Lung (tissue), 12 donors: ENCODE measurements around the gene OTUD3. TPM values are rescaled to one million over a fixed set of nuclear protein-coding genes. Genes with fewer than 3 reads are reported as not detected.

Experiments used
- ATAC-seq: fragments of 200-7000 bp; cut with Tn5 transposase; one replicate; pipeline ENCODE4 v1.9.1; 2020; ENCODE audit warnings: moderate number of reproducible peaks; ENCODE audit not compliant: insufficient read depth, low FRiP score
- DNase-seq, 3 donors: peaks; one replicate each; pipeline ENCODE4 v3.0.0-alpha.2; 2013 to 2017
- H3K27ac ChIP-seq, 2 donors: one replicate each; pipeline ENCODE4 v1.5.1; 2013; ENCODE audit warnings: mild to moderate bottlenecking in 2 of 2, moderate library complexity in 2 of 2, control low read depth in 1 of 2, inconsistent platforms in 1 of 2, low read depth in 1 of 2, low read length in 1 of 2
- H3K27me3 ChIP-seq, 3 donors: one replicate each; pipeline ENCODE4 v1.5.1; 2013; ENCODE audit warnings: low read length in 2 of 3; ENCODE audit not compliant: control insufficient read depth in 3 of 3, insufficient read depth in 3 of 3
- H3K36me3 ChIP-seq, 4 donors: one replicate each; pipeline ENCODE4 v1.5.1; 2013; ENCODE audit warnings: low read length in 4 of 4, mild to moderate bottlenecking in 1 of 4, moderate library complexity in 1 of 4; ENCODE audit not compliant: control insufficient read depth in 4 of 4, insufficient read depth in 4 of 4
- H3K4me1 ChIP-seq, 5 donors: one replicate each; pipeline ENCODE4 v1.5.1; 2013; ENCODE audit warnings: low read length in 5 of 5, mild to moderate bottlenecking in 2 of 5, moderate library complexity in 1 of 5; ENCODE audit not compliant: control insufficient read depth in 5 of 5, insufficient read depth in 5 of 5
- H3K4me3 ChIP-seq: one replicate; pipeline ENCODE4 v1.5.1; 2013; ENCODE audit warnings: mild to moderate bottlenecking, control low read depth, moderate library complexity
- H3K9ac ChIP-seq, 2 donors: one replicate each; pipeline ENCODE4 v1.5.1; 2013; ENCODE audit warnings: low read length in 2 of 2, control low read depth in 1 of 2; ENCODE audit not compliant: insufficient read depth in 1 of 2
- H3K9me3 ChIP-seq, 4 donors: one replicate each; pipeline ENCODE4 v1.5.1; 2013; ENCODE audit warnings: low read length in 3 of 4, mild to moderate bottlenecking in 1 of 4, moderate library complexity in 1 of 4; ENCODE audit not compliant: control insufficient read depth in 4 of 4, insufficient read depth in 3 of 4
- WGBS, 2 donors: extraction: QIAGEN DNeasy Blood & Tissue Kit; methylation state at CpG; one replicate each; pipeline ENCODE4 v1.1.7; 2013; 5-methylcytosine and 5-hydroxymethylcytosine counted together
- polyA plus RNA-seq, 2 donors: library from polyadenylated mRNA; stranded (reverse); fragments of 200-250 nt; gene quantifications; one replicate each; pipeline ENCODE4 v1.2.1, GENCODE V29; 2013
- total RNA-seq, 2 donors: library from RNA; depleted of rRNA in 1 of 2; stranded (reverse); fragments of >200 nt in 1 of 2; gene quantifications; one replicate each; pipeline ENCODE4 v1.2.1, GENCODE V29; 2014 to 2021
- TF ChIP-seq, protein P1 (sequence below): IDR thresholded peaks from 2 replicates; pipeline ENCODE4 v1.5.1; 2012; ENCODE audit warnings: mild to moderate bottlenecking; ENCODE audit errors: control extremely low read depth, extremely low read depth
- donor health status: control.
- donor health status: control.
- donor health status: Bipolar disorder and iron deficiency.
- donor health status: healthy.
- donor health status: DM: yes; HTN: yes; CAD: no.

OTUD3 gene
- total and polyA plus RNA-seq, 4 donors, result 1.7 to 8.6 (median 6.7) TPM

DNA sequence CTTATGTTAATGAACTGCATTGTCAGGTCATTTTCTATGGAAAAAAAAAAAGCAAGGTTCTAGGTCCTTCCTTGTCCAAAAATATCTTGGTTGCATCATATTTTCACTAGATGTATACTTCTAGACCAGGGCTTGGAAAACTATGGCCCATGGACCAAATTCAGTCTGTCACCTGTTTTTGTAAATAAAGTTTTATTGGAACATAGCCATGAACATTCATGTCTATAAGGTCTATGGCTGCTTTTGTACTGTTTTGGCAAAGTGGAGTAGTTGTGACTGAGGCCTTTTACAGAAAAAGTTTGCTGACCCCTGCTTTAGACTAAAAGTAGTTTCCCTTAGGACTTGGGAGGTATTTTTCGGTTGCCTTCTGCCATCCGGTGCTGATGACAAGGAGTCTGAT lies 60.5 kb downstream of the OTUD3 start:
- Histone ChIP-seq H3K27me3 (peaks cover 0 to 10% (median 0%) of the 10 kb centered on the region in 3 donors), H3K27ac (no peak overlapping the region), H3K4me3 (no peak overlapping the region), H3K9me3 (no peaks in the 10 kb centered on the region), H3K4me1 (peaks cover 0 to 17% (median 5%) of the 10 kb centered on the region in 5 donors), H3K9ac (no peak overlapping the region), H3K36me3 (no peaks in the 10 kb centered on the region)
- ATAC-seq (no peak), DNase-seq (no peak)
- WGBS, 2 donors, result 93 to 100% methylated on average over 2 of the region's 2 CpGs
- TF ChIP-seq, protein P1, sequence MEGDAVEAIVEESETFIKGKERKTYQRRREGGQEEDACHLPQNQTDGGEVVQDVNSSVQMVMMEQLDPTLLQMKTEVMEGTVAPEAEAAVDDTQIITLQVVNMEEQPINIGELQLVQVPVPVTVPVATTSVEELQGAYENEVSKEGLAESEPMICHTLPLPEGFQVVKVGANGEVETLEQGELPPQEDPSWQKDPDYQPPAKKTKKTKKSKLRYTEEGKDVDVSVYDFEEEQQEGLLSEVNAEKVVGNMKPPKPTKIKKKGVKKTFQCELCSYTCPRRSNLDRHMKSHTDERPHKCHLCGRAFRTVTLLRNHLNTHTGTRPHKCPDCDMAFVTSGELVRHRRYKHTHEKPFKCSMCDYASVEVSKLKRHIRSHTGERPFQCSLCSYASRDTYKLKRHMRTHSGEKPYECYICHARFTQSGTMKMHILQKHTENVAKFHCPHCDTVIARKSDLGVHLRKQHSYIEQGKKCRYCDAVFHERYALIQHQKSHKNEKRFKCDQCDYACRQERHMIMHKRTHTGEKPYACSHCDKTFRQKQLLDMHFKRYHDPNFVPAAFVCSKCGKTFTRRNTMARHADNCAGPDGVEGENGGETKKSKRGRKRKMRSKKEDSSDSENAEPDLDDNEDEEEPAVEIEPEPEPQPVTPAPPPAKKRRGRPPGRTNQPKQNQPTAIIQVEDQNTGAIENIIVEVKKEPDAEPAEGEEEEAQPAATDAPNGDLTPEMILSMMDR, result no peak

DNA sequence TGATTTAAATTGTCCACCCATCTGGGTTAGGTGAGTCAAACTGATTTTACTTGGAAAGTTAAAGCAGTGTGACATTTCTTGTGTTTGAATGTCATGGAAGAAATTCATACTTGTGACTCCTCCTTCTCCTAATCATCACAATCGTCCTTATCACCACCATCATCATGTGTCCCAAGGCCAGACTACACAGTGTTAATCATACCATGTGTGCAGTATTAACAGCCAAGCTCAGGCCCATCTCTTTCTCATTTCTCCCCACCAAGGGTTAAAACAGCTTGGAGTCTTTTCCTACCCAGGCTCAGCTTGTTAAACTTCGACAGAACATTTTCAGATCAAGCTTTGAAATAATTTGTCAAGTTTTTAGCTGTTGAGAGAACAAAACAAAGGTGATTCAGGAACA lies 63.7 kb downstream of the OTUD3 start:
- H3K36me3 ChIP-seq, result no peaks in the 10 kb centered on the region
- WGBS, 2 donors, result 24 to 37% methylated on average over 2 of the region's 2 CpGs
- H3K27ac ChIP-seq, result no peak overlapping the region
- no peak for DNase-seq
- no peaks in the 10 kb centered on the region for H3K9me3 ChIP-seq
- H3K27me3 ChIP-seq, result peaks cover 0 to 10% (median 0%) of the 10 kb centered on the region in 3 donors
- TF ChIP-seq, protein P1, result no peak
- no peak overlapping the region for H3K4me3 ChIP-seq
- no peak overlapping the region for H3K9ac ChIP-seq
- H3K4me1 ChIP-seq, result peaks cover 0 to 17% (median 5%) of the 10 kb centered on the region in 5 donors
- no peak for ATAC-seq

DNA sequence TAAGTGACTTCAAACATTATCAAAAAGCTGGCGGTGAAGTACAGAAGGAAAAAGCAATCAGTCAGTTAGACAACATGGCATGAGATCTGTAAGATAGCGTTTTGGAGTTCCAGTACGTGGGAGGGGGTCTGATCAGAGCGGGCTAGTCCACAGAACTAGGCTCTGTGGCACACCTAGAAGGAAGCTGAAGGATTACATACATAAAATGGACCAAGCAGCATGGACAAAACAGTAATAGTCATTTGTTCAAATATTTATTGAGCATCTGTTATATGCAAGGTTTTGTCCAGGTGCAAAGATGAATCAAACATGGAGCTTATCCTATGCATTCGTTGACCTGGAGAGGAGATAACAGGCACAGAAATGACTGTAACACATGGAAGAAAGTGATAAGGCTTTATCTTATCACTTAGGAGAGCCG lies 64.1 kb downstream of the OTUD3 start:
- DNase-seq (no peak), ATAC-seq (no peak)
- Histone ChIP-seq H3K4me1 (peaks cover 0 to 17% (median 5%) of the 10 kb centered on the region in 5 donors), H3K27me3 (peaks cover 0 to 10% (median 0%) of the 10 kb centered on the region in 3 donors), H3K9me3 (no peaks in the 10 kb centered on the region), H3K4me3 (no peak overlapping the region), H3K36me3 (no peaks in the 10 kb centered on the region), H3K27ac (no peak overlapping the region), H3K9ac (no peak overlapping the region)
- TF ChIP-seq, protein P1, result no peak
- WGBS, 2 donors, result 36 to 63% methylated on average over 6 of the region's 6 CpGs

DNA sequence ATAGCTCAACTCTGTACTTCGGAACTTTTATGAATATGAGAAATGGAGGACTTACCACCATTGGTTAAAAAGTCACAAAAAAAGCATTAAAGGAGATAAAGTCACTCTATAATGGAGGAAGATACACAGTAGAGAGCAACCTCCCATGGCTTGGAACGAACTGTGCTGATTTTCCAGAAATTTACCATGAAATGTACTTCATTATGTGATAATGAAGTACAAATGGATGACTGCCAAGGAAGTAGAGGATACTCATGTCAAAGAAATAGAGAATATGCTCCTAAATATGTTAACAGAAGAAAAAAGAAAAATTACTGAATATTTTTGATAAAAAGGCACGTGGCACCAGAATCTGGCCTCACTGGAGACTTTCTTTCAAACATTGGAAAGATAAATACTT lies 64.8 kb downstream of the OTUD3 start:
- H3K36me3 ChIP-seq, result no peaks in the 10 kb centered on the region
- no peak overlapping the region for H3K9ac ChIP-seq
- ATAC-seq, result no peak
- WGBS, 2 donors, result 53 to 70% methylated on average over 3 of the region's 3 CpGs
- TF ChIP-seq, protein P1, result no peak
- no peak overlapping the region for H3K4me3 ChIP-seq
- peaks cover 0 to 17% (median 5%) of the 10 kb centered on the region in 5 donors for H3K4me1 ChIP-seq
- peak in 2 of 3 donors; percentile 75 to 84 for DNase-seq
- no peak overlapping the region for H3K27ac ChIP-seq
- peaks cover 0 to 10% (median 0%) of the 10 kb centered on the region in 3 donors for H3K27me3 ChIP-seq
- no peaks in the 10 kb centered on the region for H3K9me3 ChIP-seq
